Kasumi-1 (cell line): ENCODE measurements around the gene LRAT.
"Not testable (repeated sequence)": the region's sequence is repeated elsewhere in the genome, so short reads cannot be mapped to it uniquely, and the experiment has no call there.

ENCODE experiments used
- DNase-seq, 2 experiments: peaks; one replicate each; lab custom pipeline; 2025; lab: John Stamatoyannopoulos, UW

Gene LRAT

DNA sequence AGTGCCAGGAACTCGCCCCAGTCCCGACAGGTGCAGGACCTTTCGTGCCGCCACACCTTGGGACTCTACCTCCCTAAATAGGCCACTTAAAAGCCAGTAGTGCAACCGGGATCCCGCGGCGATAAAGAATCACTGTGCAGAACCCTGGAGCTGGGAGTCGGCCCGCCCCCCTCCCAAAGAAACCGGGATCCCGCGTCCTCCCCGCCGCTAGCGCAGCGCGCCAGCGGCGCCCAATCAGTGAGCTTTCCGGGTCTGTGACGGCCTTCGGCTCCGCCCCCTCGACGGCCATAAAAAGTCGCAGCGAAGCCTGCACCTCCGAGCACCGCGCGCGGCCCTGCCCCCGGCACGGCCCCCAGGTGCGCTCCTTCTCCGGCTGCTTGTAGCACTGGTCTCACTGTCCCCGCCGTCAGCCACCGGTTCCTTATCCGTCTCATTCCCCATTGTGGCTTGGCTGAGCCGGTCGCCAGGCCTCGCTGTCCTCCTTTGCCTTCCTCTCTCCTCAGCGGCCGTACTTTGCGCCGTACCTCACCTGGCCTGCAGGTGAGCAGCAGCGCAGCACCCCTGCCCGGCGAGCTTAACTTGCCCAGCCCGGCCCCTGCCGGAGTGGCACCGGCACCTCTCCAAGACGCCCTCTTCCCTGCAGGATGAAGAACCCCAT lies at the start of gene LRAT:
TSS of gene LRAT (plus strand) at position 318 of the 658 bp plus-strand sequence. CDS start at position 645, 327 bp downstream.
- no peak for DNase-seq

GRCh38 chr4:154707877-154708276 lies 35.9 kb upstream of the LRAT start:
- no peak for DNase-seq

DNA sequence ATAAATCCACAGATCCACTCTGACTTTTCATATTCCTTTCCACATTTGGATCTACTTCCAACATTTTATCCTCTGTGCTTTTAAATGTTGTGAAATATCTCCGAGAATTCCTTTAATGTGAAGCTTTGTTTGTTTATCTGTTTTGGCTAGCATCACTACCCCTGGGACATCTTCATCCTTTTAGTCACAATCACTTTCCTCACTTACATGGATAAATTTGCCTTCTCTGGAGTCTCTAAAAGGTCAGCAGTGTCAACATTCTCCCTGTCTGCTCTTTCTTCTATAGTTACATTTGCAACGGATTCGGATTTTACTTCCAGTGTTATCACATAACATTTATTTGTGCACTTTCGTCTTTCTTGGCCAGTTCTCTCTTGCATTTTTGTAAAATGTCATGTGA lies 34.2 kb upstream of the LRAT start:
- no peak for DNase-seq

DNA sequence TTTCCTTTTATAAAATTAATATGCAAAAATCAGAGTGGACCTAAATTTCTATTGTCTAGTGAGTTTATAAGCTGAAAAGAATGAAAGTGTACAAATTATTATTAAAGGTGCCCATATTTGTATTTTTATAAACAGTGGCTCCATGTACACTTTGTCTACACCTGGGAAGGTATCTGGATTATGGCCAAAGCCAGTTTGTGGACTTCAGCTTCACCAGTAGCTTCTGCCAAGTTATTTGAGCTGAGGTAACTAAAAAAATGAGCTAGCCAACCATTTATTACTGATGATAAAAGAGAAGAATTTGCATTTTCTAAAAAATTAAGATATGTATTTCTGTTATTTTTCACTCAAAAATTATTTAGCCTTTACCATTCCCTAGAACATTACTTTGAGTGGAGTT lies 32.3 kb upstream of the LRAT start:
- DNase-seq, result no peak

DNA sequence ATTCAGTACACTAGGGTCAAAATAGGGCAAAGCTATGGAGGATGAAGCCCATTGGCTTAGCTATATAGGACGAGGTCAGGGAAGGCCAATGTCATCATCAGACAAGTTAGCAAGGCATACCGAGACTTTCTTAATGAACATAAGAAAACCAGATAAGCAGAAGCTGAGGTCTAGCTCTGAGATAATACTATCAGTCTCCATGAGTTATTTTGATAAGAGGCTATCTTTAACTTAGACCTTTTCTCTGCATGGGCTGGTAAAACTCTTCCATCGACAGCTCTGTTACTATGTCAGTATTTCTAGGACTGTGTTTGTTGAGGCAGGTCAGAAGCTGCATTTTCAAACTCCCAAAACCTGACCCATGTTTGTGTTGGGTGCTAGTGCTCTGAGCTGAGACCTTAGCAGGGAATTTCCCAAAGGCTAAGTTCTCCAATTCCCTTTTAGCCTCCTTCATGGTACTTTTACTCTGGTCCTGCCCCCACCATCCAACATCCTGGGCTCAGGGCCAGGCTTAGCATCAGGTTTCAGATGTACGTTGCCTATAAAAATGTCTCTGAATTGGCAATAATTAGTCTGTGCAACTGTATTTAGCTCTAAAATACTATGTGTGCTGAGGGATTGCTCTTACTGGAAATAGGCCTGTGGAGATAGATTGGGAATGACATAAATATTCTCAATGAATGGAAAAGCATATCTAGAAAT lies 29.3 kb upstream of the LRAT start:
- DNase-seq, result no peak

GRCh38 chr4:154719087-154719486 lies 24.7 kb upstream of the LRAT start:
- DNase-seq, result no peak

GRCh38 chr4:154720123-154720522 lies 23.7 kb upstream of the LRAT start:
- no peak for DNase-seq

- no peak for DNase-seq
These were observed 23.1 kb upstream of the LRAT start for GRCh38 chr4:154720618-154721267.

GRCh38 chr4:154722262-154722661 lies 21.5 kb upstream of the LRAT start:
- no peak for DNase-seq

DNA sequence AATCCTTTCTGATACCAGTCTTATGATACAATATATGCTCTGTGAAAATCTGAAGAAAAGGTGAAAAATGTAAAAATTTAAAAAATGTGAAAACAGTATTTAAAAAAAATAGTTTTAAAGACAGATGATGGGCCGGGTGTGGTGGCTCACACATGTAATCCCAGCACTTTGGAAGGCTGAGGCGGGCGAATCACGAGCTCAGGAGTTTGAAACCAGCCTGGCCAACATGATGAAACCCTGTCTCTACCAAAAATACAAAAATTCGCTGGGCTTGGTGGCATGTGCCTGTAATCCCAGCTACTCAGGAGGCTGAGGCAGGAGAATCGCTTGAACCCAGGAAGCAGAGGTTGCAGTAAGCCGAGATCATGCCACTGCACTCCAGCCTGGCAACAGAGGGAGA lies 20.2 kb upstream of the LRAT start:
- DNase-seq, result not testable (repeated sequence)

GRCh38 chr4:154727540-154727939 lies 16.3 kb upstream of the LRAT start:
- no peak for DNase-seq

DNA sequence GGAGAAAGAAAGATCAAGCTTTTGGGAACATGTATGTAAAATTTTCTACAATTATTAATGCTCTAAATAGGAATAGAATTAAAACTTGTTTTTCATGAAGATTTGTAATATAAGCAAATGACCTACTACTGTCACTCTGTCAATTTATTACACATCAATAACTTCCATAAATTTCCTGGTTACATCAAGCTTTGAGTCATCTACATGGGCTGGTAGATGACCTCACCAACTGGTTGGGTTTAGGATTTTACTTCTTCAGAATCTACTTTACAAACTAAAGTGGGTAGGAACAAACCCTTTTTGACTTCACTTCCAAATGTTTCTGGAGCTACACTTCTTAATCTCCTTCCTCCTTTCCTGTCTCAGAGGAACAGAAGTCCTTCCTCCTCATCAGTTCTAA lies 12.0 kb upstream of the LRAT start:
- DNase-seq, result no peak

DNA sequence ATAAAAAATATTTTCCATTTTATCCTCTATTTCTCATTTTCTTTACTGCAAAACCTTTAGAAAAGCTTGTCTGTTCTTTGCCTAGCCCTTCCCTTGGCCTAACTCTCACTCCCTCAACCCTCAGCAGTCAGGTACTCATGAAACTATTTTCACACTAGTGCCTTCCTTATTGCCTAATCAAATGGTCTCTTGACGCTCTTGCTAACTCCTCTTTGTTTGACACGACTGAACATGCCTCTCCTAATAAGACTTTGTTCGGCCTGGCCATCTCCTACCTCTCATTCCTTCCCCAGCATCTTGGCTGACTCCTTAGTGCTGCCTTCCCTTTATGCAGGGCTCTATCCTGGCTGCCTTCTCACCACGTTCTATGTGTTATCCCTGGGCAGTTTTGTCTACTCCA lies 11.1 kb upstream of the LRAT start:
- no peak for DNase-seq

GRCh38 chr4:154736770-154737169 lies 7.0 kb upstream of the LRAT start:
- no peak for DNase-seq

DNA sequence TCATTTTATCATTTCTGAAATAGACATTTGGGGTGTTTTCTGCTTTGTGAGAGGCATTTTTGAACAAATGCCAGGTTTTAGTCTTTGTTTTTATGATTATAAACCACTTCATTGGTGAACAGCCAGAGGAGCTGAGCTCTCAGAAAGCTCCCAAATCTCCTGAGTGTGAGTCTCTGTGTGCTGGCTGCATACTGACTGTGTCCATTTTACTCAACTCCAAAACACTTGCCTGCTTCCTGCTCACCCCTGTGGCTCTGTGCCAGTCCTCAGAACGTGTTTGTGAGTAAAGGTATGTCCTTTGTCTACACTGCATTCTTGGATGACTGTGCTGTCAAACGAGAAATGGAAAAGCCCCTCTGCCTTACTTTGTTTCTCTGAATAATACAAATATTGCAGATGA lies 5.4 kb upstream of the LRAT start:
- DNase-seq, result no peak

- DNase-seq, result no peak
These were observed 4.7 kb upstream of the LRAT start for GRCh38 chr4:154739111-154739510.

DNA sequence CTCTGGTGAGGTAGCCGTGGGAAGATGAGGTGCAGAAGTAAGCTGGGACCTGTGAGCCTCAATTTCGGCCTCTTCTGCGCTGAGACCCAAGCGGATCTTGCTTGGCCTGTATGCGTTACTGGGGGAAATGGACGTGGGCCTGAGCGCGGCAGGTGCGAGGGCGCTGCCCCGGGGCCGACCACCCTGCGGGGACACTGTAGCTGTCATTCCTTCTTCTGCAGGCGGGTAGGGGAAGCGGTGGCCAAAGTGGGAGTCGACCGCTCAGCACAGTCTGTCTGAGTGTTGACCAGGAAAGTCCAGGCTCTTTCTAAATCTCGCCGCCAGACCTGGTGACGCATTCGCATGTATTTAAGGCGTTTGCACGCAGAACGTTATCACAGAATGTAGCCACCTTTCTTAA lies 3.3 kb upstream of the LRAT start:
- no peak for DNase-seq

DNA sequence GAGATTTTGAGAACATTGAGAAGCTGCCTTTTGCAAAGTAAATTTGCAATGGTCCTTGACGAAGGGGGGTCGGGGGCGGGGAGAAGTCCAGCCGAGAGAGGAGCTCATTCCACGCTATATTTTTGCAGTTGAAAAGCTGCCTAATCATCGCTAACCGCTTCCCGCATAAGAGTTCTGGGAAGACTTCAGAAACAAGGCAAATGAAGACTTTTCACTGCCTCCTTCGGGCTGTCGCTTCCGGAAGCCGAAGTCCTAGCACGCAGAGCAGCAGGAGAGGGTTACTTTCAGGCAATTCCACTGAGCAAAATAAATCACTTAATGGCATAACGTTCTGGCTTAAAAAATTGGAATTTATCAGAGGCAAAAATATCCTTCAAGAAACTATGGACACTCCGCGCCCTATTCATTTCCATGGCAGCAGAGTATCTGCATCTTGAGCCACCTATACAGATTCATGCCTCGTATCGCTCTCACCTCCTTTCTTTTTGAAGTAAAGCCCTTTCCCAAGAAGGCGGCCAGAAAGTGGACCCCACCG lies 2.6 kb upstream of the LRAT start:
- DNase-seq, result no peak

GRCh38 chr4:154741922-154742850 lies 1.6 kb upstream of the LRAT start:
- DNase-seq, result no peak

DNA sequence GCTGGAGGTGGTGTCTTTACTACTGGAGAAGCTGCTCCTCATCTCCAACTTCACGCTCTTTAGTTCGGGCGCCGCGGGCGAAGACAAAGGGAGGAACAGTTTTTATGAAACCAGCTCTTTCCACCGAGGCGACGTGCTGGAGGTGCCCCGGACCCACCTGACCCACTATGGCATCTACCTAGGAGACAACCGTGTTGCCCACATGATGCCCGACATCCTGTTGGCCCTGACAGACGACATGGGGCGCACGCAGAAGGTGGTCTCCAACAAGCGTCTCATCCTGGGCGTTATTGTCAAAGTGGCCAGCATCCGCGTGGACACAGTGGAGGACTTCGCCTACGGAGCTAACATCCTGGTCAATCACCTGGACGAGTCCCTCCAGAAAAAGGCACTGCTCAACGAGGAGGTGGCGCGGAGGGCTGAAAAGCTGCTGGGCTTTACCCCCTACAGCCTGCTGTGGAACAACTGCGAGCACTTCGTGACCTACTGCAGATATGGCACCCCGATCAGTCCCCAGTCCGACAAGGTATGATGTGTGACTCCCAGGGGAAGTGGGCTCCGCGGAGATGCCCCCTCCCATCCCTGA lies 634 bp downstream of the LRAT start:
- DNase-seq, result no peak

DNA sequence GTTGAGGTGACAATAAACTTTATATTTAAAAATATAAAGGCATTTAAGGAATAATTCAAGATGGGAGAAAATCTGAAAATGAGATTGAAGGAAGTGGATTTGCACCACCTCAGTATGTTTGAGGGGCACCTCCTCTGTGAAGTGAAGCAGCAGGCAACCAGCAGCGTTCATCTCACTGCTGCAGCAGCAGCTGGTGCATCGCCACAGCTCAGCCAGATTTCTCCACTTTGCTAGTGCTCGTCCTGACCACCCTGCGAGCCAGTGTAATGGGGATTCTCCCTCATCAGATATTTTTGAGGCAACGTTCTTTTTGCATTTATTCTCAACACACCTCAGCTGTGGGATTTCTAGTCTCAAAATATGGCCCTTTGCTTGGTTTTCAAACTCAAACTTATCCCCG lies 13.9 kb downstream of the LRAT start:
- no peak for DNase-seq

DNA sequence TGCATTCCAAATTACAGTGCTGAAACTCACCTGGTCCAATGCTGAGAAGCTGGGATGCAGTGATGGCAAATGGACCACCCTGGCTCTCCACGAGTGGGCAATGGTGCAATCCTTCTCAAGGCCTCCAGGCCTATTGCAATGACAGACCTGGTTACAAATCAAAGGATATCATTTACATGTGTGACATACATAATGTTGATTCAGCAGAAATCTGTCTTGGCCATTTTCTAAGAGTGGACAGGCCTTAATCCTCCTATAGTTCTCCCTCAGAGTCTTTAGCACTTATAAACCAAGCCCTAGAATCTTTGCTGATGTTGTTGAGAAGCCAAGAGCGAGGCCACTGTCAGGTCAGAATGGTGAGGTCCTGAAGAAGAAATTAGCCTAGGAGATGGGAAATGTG lies 17.1 kb downstream of the LRAT start:
- no peak for DNase-seq
